Trophoblast cell (in vitro differentiated cells and primary cell): ENCODE measurements around the gene LYL1.

ENCODE experiments used
- DNase-seq, 2 donors: peaks; one replicate each; pipeline ENCODE4 v3.0.0-alpha.2; 2016
- H2AFZ ChIP-seq: 2 replicates; pipeline ENCODE4 v1.6.1; 2013; ENCODE audit warnings: low read length, moderate library complexity, mild to moderate bottlenecking; ENCODE audit not compliant: insufficient read depth, poor library complexity
- H2AK5ac ChIP-seq: 2 replicates; pipeline ENCODE4 v1.6.1; 2013; ENCODE audit warnings: mild to moderate bottlenecking, low read length
- H2BK120ac ChIP-seq: 2 replicates; pipeline ENCODE4 v1.6.1; 2013; ENCODE audit warnings: low read length, mild to moderate bottlenecking, moderate library complexity; ENCODE audit not compliant: insufficient read depth, poor library complexity
- H2BK12ac ChIP-seq: 2 replicates; pipeline ENCODE4 v1.6.1; 2013; ENCODE audit warnings: mild to moderate bottlenecking, low read length, moderate library complexity
- H2BK5ac ChIP-seq: 2 replicates; pipeline ENCODE4 v1.6.1; 2013; ENCODE audit warnings: low read length, low read depth, moderate library complexity, mild to moderate bottlenecking; ENCODE audit not compliant: poor library complexity
- H3K14ac ChIP-seq: 2 replicates; pipeline ENCODE4 v1.6.1; 2013; ENCODE audit warnings: mild to moderate bottlenecking, low read length
- H3K18ac ChIP-seq: 2 replicates; pipeline ENCODE4 v1.6.1; 2013; ENCODE audit warnings: mild to moderate bottlenecking, low read length
- H3K23ac ChIP-seq: 2 replicates; pipeline ENCODE4 v1.6.1; 2013; ENCODE audit warnings: low read length
- H3K27ac ChIP-seq: 2 replicates; pipeline ENCODE4 v1.5.1; 2013; ENCODE audit warnings: low read depth, mild to moderate bottlenecking, inconsistent platforms, low read length, moderate library complexity
- H3K27me3 ChIP-seq: 2 replicates; pipeline ENCODE4 v1.6.1; 2013; ENCODE audit warnings: inconsistent platforms, mild to moderate bottlenecking, low read length, moderate library complexity; ENCODE audit not compliant: insufficient read depth
- H3K36me3 ChIP-seq, 2 experiments: 1 replicate in 1 of 2; 2 replicates in 1 of 2; pipeline ENCODE4 v1.6.1; 2013; ENCODE audit warnings: low read length in 2 of 2, mild to moderate bottlenecking in 2 of 2, moderate library complexity in 1 of 2; ENCODE audit not compliant: insufficient read depth in 2 of 2, control insufficient read depth in 1 of 2
- H3K4ac ChIP-seq: 2 replicates; pipeline ENCODE4 v1.6.1; 2013; ENCODE audit warnings: low read depth, mild to moderate bottlenecking, low read length, moderate library complexity
- H3K4me1 ChIP-seq, 2 experiments: 1 replicate in 1 of 2; 2 replicates in 1 of 2; pipeline ENCODE4 v1.6.1; 2013; ENCODE audit warnings: low read length in 2 of 2, mild to moderate bottlenecking in 2 of 2, moderate library complexity in 1 of 2; ENCODE audit not compliant: insufficient read depth in 2 of 2, control insufficient read depth in 1 of 2
- H3K4me2 ChIP-seq: 2 replicates; pipeline ENCODE4 v1.6.1; 2013; ENCODE audit warnings: inconsistent platforms, mild to moderate bottlenecking, low read length, moderate library complexity
- H3K4me3 ChIP-seq: 2 replicates; pipeline ENCODE4 v1.5.1; 2013; ENCODE audit warnings: mild to moderate bottlenecking, low read depth, low read length, inconsistent platforms
- H3K79me1 ChIP-seq: one replicate; pipeline ENCODE4 v1.6.1; 2013; ENCODE audit warnings: low read length
- H3K79me2 ChIP-seq: 2 replicates; pipeline ENCODE4 v1.6.1; 2013; ENCODE audit warnings: low read length, mild to moderate bottlenecking; ENCODE audit not compliant: control insufficient read depth, insufficient read depth, poor library complexity
- H3K9ac ChIP-seq: 2 replicates; pipeline ENCODE4 v1.6.1; 2013; ENCODE audit warnings: mild to moderate bottlenecking, low read length
- H3K9me3 ChIP-seq: 2 replicates; pipeline ENCODE4 v1.6.1; 2013; ENCODE audit warnings: low read depth, mild to moderate bottlenecking, control low read depth, inconsistent platforms, low read length; ENCODE audit not compliant: insufficient read depth
- H4K12ac ChIP-seq: 2 replicates; pipeline ENCODE4 v1.6.1; 2013; ENCODE audit warnings: low read depth, mild to moderate bottlenecking, low read length, moderate library complexity
- H4K8ac ChIP-seq: 2 replicates; pipeline ENCODE4 v1.6.1; 2013; ENCODE audit warnings: low read depth, mild to moderate bottlenecking, low read length, moderate library complexity
- H4K91ac ChIP-seq: one replicate; pipeline ENCODE4 v1.6.1; 2013; ENCODE audit warnings: low read depth, mild to moderate bottlenecking, low read length, moderate library complexity
- WGBS: extraction: QIAGEN DNeasy Blood & Tissue Kit; methylation state at CpG from one replicate; pipeline ENCODE4 v1.1.7; 2013; ENCODE audit warnings: missing lambda C conversion rate; ENCODE audit not compliant: insufficient read length, insufficient coverage; ENCODE audit errors: extremely low coverage; 5-methylcytosine and 5-hydroxymethylcytosine counted together

LYL1 gene

DNA sequence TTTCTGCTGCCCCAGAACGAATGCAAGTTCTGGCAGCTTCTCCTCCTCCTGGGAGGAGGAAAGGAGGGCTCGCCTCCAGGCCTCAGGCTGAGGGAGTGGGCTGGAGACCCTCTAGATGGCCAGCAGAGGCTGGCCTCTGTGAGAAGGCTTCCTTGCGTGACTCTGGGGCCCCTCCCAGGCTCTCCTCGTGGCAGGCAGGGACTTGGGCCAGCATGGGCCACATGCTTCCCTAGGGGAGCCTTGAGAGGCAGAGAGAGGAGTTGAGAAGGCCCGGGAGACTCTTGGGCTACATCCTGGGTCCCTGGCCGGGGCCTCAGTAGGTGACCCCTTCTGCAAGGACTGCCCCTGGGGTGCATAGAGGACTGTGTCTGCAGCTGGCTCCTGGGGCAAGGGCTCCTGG, 25.9 kb downstream of the LYL1 start:
- Histone ChIP-seq H3K4me3 (no peak overlapping the region), H3K79me2 (no peaks in the 10 kb centered on the region), H4K8ac (no peak overlapping the region), H2AFZ (no peak overlapping the region), H3K9me3 (no peaks in the 10 kb centered on the region), H4K91ac (no peak overlapping the region), H3K14ac (no peak overlapping the region), H3K36me3 (no peaks in the 10 kb centered on the region), H3K4me1 (no peaks in the 10 kb centered on the region), H2BK12ac (no peak overlapping the region), H3K27me3 (peaks cover 25% of the 10 kb centered on the region), H3K79me1 (no peaks in the 10 kb centered on the region), H3K9ac (no peak overlapping the region), H4K12ac (no peak overlapping the region), H3K4me2 (no peak overlapping the region), H2AK5ac (no peak overlapping the region), H2BK120ac (no peak overlapping the region), H3K23ac (no peak overlapping the region), H3K4ac (no peak overlapping the region), H3K27ac (no peak overlapping the region), H3K18ac (no peak overlapping the region), H2BK5ac (no peak overlapping the region)
- no CpG with 5 or more reads among the region's 6 CpGs for WGBS
- DNase-seq: no peak

DNA sequence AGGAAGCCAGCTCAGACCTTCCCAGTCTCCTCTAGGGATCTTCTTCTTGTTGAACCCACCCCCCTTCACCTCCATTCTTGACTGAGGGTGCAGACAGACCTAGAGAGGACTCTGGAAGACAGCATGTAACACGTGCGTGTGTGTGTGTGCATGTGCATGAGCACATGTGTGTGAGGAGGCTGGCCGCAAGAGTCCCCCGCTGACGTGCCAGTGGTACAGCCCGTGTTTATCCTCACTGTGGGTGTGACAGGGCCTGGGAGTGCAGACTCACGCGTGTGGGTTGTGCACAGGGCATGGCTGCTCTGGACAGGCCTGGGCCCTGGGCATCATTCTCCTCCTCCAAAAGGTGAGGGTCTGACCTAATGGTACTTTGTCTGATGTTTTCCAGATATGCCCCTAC, 26.3 kb downstream of the LYL1 start:
- H3K14ac ChIP-seq: no peak overlapping the region
- no peak overlapping the region for H3K4me3 ChIP-seq
- H4K12ac ChIP-seq: no peak overlapping the region
- H4K91ac ChIP-seq: no peak overlapping the region
- no peak overlapping the region for H3K9ac ChIP-seq
- H3K4me2 ChIP-seq: no peak overlapping the region
- H2BK12ac ChIP-seq: no peak overlapping the region
- no peak overlapping the region for H2AK5ac ChIP-seq
- H2BK120ac ChIP-seq: no peak overlapping the region
- peaks cover 25% of the 10 kb centered on the region for H3K27me3 ChIP-seq
- H3K23ac ChIP-seq: no peak overlapping the region
- H3K27ac ChIP-seq: no peak overlapping the region
- H3K4ac ChIP-seq: no peak overlapping the region
- H3K79me2 ChIP-seq: no peaks in the 10 kb centered on the region
- H3K36me3 ChIP-seq: no peaks in the 10 kb centered on the region
- no CpG with 5 or more reads among the region's 8 CpGs for WGBS
- no peaks in the 10 kb centered on the region for H3K79me1 ChIP-seq
- H3K4me1 ChIP-seq: no peaks in the 10 kb centered on the region
- H3K18ac ChIP-seq: no peak overlapping the region
- DNase-seq: no peak
- no peak overlapping the region for H2BK5ac ChIP-seq
- H4K8ac ChIP-seq: no peak overlapping the region
- H2AFZ ChIP-seq: no peak overlapping the region
- H3K9me3 ChIP-seq: no peaks in the 10 kb centered on the region

- Histone ChIP-seq H3K4me2 (no peak overlapping the region), H3K79me2 (no peaks in the 10 kb centered on the region), H3K27ac (no peak overlapping the region), H3K4me1 (no peaks in the 10 kb centered on the region), H3K18ac (no peak overlapping the region), H4K8ac (no peak overlapping the region), H2BK120ac (no peak overlapping the region), H4K91ac (no peak overlapping the region), H3K36me3 (no peaks in the 10 kb centered on the region), H2BK12ac (no peak overlapping the region), H2AK5ac (no peak overlapping the region), H4K12ac (no peak overlapping the region), H2AFZ (no peak overlapping the region), H3K27me3 (peaks cover 36% of the 10 kb centered on the region), H3K79me1 (no peaks in the 10 kb centered on the region), H3K9me3 (no peaks in the 10 kb centered on the region), H3K14ac (no peak overlapping the region), H3K23ac (no peak overlapping the region), H3K4ac (no peak overlapping the region), H3K4me3 (no peak overlapping the region), H3K9ac (no peak overlapping the region), H2BK5ac (no peak overlapping the region)
- no CpG with 5 or more reads among the region's 4 CpGs for WGBS
- DNase-seq: no peak
Measured at GRCh38 chr19:13074378-13074777, 28.3 kb downstream of the LYL1 start.

- WGBS: no CpG with 5 or more reads among the region's 5 CpGs
- Histone ChIP-seq H3K23ac (no peak overlapping the region), H3K36me3 (no peaks in the 10 kb centered on the region), H3K79me2 (no peaks in the 10 kb centered on the region), H4K91ac (no peak overlapping the region), H4K12ac (no peak overlapping the region), H3K4me1 (no peaks in the 10 kb centered on the region), H4K8ac (no peak overlapping the region), H3K27ac (no peak overlapping the region), H3K4me3 (no peak overlapping the region), H3K4ac (no peak overlapping the region), H3K14ac (no peak overlapping the region), H3K27me3 (peaks cover 40% of the 10 kb centered on the region), H3K79me1 (no peaks in the 10 kb centered on the region), H2AFZ (no peak overlapping the region), H2BK120ac (no peak overlapping the region), H3K9ac (no peak overlapping the region), H3K18ac (no peak overlapping the region), H2AK5ac (no peak overlapping the region), H3K9me3 (peaks cover 4% of the 10 kb centered on the region), H2BK12ac (no peak overlapping the region), H3K4me2 (no peak overlapping the region), H2BK5ac (no peak overlapping the region)
- no peak for DNase-seq
Measured at GRCh38 chr19:13073263-13073662, 29.4 kb downstream of the LYL1 start.
